CD4-positive, alpha-beta T cell treated with Interferon gamma for 1 hour (primary cell): ENCODE data around the gene COPZ1.
A peak's percentile ranks its signal among the peaks of the same experiment; 100 is the strongest.

Source experiments
- DNase-seq: peaks from one replicate; pipeline ENCODE4 v3.0.0-alpha.2; 2020

COPZ1 gene

DNA sequence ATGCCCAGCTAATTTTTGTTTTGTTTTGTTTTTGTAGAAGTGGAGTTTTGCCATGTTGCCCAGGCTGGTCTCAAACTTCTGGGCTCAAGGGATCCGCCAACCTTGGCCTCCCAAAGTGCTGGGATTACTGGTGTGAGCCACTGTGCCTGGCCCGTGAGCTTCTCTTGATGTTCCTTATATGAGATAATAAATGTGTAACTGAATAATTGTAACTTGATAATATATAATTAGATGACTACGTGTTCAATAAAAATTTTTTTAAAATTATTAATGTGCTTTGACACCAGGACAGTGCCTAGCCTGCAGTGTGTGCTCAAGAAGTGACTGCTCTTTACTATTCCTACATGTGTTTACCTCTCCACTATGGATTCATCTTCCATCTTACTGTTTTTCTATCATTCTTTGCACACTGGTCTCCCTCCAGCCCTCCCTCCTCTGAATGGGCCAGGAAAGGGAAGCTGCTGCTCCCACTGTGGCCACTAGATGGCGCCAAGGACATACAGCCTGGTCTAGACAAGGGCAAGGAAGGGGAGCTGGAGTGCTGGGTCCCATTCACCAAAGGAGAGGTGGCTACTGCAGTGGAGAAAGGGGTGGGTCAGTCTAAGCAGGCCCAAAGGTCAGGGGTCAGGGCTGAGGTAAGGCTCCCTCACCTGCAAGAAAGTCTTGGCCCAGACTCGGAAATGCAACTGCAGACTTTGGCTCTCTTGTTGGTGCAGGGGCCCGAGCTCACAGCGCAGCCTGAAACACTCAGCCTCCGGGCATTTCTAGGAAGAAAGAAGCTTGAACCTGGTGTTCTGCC lies 74.3 kb downstream of the COPZ1 start:
- DNase-seq, result peak; percentile 82

DNA sequence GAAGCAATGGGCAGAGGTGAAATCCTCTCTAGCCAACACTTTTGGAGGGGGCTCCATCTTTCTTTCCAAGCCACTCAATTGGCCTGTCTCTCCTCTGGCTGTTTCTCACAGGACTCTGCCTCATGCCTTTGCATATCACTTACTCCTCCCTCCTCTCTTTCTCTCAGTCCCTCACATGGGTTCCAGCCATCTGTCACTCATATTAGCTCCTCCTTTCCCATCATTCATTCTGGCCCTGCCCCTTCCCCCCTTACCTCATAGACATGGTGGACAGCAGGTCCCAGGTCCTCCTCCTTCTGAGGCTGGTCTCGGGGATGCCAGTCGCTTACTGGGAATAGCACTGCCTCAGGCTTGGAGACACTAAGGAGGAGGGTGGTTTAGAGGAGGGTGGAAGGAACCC lies 76.2 kb downstream of the COPZ1 start:
- DNase-seq, result no peak
